Effector memory CD8-positive, alpha-beta T cell (primary cell): ENCODE measurements around the gene NMNAT3.
A peak's percentile ranks its signal among the peaks of the same experiment; 100 is the strongest.

Experiments
- ATAC-seq: fragments of 150-1000 bp; cut with Tn5 transposase; replicated peaks from 2 replicates; pipeline ENCODE4 v1.10.0; 2021; ENCODE audit warnings: mild to moderate bottlenecking, moderate library complexity
- DNase-seq, 3 experiments: peaks; one replicate each; pipeline ENCODE4 v3.0.0; 2021
- H3K27ac Mint-ChIP-seq, 2 donors: one replicate each; pipeline ENCODE4 v1.8.0; 2022; ENCODE audit warnings: mild to moderate bottlenecking in 2 of 2, mixed read lengths in 2 of 2, moderate library complexity in 2 of 2
- H3K27me3 Mint-ChIP-seq, 2 donors: one replicate each; pipeline ENCODE4 v1.8.0; 2022; ENCODE audit warnings: mixed read lengths in 2 of 2
- H3K36me3 Mint-ChIP-seq: one replicate; pipeline ENCODE4 v1.8.0; 2022; ENCODE audit warnings: mild to moderate bottlenecking, moderate library complexity, mixed read lengths; ENCODE audit not compliant: insufficient read depth
- H3K4me1 Mint-ChIP-seq, 2 donors: one replicate each; pipeline ENCODE4 v1.8.0; 2022; ENCODE audit warnings: low read depth in 2 of 2, mixed read lengths in 2 of 2
- H3K4me3 Mint-ChIP-seq, 2 donors: one replicate each; pipeline ENCODE4 v1.8.0; 2022; ENCODE audit warnings: mild to moderate bottlenecking in 2 of 2, mixed read lengths in 2 of 2, moderate library complexity in 2 of 2
- H3K9me3 Mint-ChIP-seq, 2 donors: one replicate each; pipeline ENCODE4 v1.8.0; 2022; ENCODE audit warnings: mixed read lengths in 2 of 2

NMNAT3 gene

GRCh38 chr3:139670196-139670595, 7.6 kb downstream of the NMNAT3 start:
- no peak for DNase-seq
- Mint-ChIP-seq H3K36me3 (no peaks in the 10 kb centered on the region), H3K27me3 (peaks cover 0 to 8% of the 10 kb centered on the region in 2 donors), H3K4me3 (no peak overlapping the region), H3K27ac (no peak overlapping the region), H3K4me1 (no peaks in the 10 kb centered on the region), H3K9me3 (no peaks in the 10 kb centered on the region)
- no peak for ATAC-seq

DNA sequence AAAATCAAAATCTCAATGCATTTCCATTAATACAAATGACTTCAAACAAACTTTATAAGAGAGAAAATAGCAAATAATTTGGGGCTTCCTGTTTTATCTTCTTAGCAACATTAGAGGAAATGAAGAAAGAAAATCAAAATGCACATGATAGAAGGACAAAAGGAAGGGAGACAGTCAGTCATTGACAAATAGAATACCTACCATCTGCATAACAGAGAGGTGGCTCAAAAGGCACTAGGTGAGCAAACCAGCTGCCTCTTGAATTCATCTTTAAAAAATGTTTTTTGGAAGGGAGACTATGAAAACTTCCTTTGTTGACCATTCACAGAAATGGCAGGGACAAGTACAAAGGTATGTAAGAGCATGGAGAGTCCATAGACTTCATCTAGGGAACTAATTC, 9.4 kb downstream of the NMNAT3 start:
- no peaks in the 10 kb centered on the region for H3K4me1 Mint-ChIP-seq
- H3K27me3 Mint-ChIP-seq, result no peaks in the 10 kb centered on the region
- no peak for ATAC-seq
- H3K4me3 Mint-ChIP-seq, result no peak overlapping the region
- no peaks in the 10 kb centered on the region for H3K36me3 Mint-ChIP-seq
- no peaks in the 10 kb centered on the region for H3K9me3 Mint-ChIP-seq
- no peak for DNase-seq
- no peak overlapping the region for H3K27ac Mint-ChIP-seq

DNA sequence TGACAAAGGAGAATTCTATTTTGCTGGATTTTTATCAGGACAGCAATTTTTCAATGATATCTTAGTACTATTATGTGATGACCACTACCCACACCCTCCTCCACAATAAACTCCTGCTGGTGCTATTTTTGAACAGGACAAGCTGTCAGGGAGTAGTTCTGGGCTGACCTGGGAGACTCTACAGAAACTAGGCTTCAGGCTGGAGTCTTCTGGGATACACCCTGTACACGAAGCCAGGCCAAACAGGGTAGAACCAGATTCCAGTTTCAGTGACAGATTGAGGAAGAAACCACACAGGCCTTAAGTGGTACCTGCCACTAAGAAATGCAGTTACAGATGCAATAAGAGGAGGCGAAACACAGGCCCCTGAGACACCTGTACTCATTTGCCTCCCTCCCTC, 12.8 kb downstream of the NMNAT3 start:
- no peak for DNase-seq
- no peaks in the 10 kb centered on the region for H3K9me3 Mint-ChIP-seq
- no peak overlapping the region for H3K27ac Mint-ChIP-seq
- no peaks in the 10 kb centered on the region for H3K27me3 Mint-ChIP-seq
- no peak overlapping the region for H3K4me3 Mint-ChIP-seq
- no peaks in the 10 kb centered on the region for H3K36me3 Mint-ChIP-seq
- no peaks in the 10 kb centered on the region for H3K4me1 Mint-ChIP-seq
- ATAC-seq, result no peak

DNA sequence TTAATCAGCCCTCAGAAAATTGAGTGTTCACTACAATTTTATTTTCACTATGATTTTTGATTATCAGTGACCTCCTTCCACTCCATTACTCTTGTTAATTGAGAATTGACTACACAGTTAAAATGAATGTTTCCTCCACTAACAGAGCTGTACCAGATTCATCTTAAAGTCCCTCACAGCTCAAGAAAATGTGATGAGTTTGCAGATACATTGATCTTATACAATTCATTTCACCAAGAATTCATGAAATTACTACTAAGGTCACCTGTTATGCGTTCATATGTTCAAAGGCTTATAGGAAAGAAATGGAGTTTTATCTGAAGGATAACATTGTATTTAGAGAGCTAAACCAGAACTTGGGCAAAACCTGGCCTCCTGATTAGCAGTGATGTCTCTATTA, 17.5 kb downstream of the NMNAT3 start:
- H3K9me3 Mint-ChIP-seq, result no peaks in the 10 kb centered on the region
- DNase-seq (no peak), ATAC-seq (no peak)
- no peak overlapping the region for H3K27ac Mint-ChIP-seq
- no peaks in the 10 kb centered on the region for H3K4me1 Mint-ChIP-seq
- H3K36me3 Mint-ChIP-seq, result no peaks in the 10 kb centered on the region
- no peaks in the 10 kb centered on the region for H3K27me3 Mint-ChIP-seq
- no peak overlapping the region for H3K4me3 Mint-ChIP-seq

DNA sequence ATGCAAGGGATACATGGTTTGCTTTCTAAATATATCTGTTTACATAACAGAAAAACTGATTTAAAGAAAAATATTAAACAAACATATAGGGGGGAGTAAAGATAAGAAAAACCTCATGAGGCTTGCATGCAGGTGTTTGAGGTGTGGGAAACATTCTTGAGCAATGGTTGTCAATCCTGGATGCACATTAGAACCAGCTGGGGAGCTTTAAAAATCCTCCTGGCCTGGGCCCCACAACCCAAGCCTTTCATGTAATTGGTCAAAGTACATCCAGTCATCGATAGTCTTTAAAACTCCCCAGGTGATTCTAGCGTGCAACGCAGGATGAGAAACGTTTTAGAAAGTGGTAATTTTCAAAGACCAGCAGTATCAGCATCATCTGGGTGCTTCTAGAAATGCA, 18.3 kb downstream of the NMNAT3 start:
- ATAC-seq (no peak), DNase-seq (no peak)
- H3K27me3 Mint-ChIP-seq, result no peaks in the 10 kb centered on the region
- H3K9me3 Mint-ChIP-seq, result no peaks in the 10 kb centered on the region
- no peak overlapping the region for H3K27ac Mint-ChIP-seq
- H3K36me3 Mint-ChIP-seq, result no peaks in the 10 kb centered on the region
- no peaks in the 10 kb centered on the region for H3K4me1 Mint-ChIP-seq
- H3K4me3 Mint-ChIP-seq, result no peak overlapping the region

DNA sequence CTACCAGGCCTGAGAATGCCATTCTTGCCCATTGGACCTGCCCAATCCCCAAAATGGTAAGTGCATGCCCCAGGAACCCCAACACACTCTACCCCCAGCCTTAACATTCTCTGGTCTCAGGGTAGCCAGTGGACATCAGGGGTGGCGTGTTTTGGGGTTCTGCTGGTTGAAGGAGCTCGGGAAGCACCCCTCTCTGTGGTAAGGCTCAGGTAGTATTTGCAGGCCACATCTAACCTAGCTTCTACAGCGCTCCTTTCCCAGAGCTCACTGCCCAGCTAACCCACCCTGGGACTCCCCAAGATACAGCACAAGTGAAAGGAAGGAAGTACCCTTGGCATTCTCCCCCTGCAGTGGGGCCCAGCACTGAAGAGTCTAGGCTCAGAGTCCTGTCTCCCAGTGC, 19.8 kb downstream of the NMNAT3 start:
- ATAC-seq (no peak), DNase-seq (no peak)
- Mint-ChIP-seq H3K9me3 (no peaks in the 10 kb centered on the region), H3K36me3 (no peaks in the 10 kb centered on the region), H3K27ac (no peak overlapping the region), H3K4me1 (no peaks in the 10 kb centered on the region), H3K4me3 (no peak overlapping the region), H3K27me3 (no peaks in the 10 kb centered on the region)

GRCh38 chr3:139657434-139657833, 20.3 kb downstream of the NMNAT3 start:
- H3K9me3 Mint-ChIP-seq, result no peaks in the 10 kb centered on the region
- no peaks in the 10 kb centered on the region for H3K4me1 Mint-ChIP-seq
- no peak for ATAC-seq
- no peak for DNase-seq
- H3K36me3 Mint-ChIP-seq, result no peaks in the 10 kb centered on the region
- no peaks in the 10 kb centered on the region for H3K27me3 Mint-ChIP-seq
- no peak overlapping the region for H3K27ac Mint-ChIP-seq
- no peak overlapping the region for H3K4me3 Mint-ChIP-seq

- H3K27ac Mint-ChIP-seq, result no peak overlapping the region
Observed at GRCh38 chr3:139655909-139656595, 21.7 kb downstream of the NMNAT3 start.

GRCh38 chr3:139654637-139655365, 23.0 kb downstream of the NMNAT3 start:
- DNase-seq (no peak), ATAC-seq (no peak)
- no peak overlapping the region for H3K27ac Mint-ChIP-seq
- no peaks in the 10 kb centered on the region for H3K36me3 Mint-ChIP-seq
- H3K9me3 Mint-ChIP-seq, result no peaks in the 10 kb centered on the region
- no peak overlapping the region for H3K4me3 Mint-ChIP-seq
- H3K27me3 Mint-ChIP-seq, result no peaks in the 10 kb centered on the region
- H3K4me1 Mint-ChIP-seq, result no peaks in the 10 kb centered on the region

More at GRCh38 chr3:139655909-139656595, 21.7 kb downstream of the NMNAT3 start:
- Mint-ChIP-seq H3K27me3 (no peaks in the 10 kb centered on the region), H3K36me3 (no peaks in the 10 kb centered on the region), H3K4me3 (no peak overlapping the region), H3K4me1 (no peaks in the 10 kb centered on the region), H3K9me3 (no peaks in the 10 kb centered on the region)
- DNase-seq (no peak), ATAC-seq (no peak)

DNA sequence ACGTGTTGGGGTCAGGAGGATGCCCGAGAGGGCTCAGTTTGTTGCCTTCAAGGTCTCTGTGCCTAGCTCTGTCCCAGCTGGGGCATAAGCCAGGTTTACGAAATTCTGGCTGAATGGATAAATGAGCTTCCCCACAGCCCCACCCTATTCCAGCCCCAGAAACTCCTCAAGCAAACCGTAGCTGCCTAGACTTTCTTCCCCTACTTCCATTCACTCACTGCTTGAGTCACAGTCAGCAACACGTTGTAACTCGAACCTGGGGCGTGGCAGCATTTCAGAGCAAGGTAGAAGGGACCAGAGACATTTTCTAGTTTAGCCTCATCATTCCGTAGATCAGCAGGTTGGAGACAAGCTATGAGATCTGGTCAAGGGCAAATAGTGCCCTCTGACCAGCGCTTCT, 24.2 kb downstream of the NMNAT3 start:
- Mint-ChIP-seq H3K4me1 (no peaks in the 10 kb centered on the region), H3K9me3 (no peaks in the 10 kb centered on the region), H3K27ac (no peak overlapping the region), H3K36me3 (no peaks in the 10 kb centered on the region), H3K27me3 (no peaks in the 10 kb centered on the region), H3K4me3 (no peak overlapping the region)
- DNase-seq (no peak), ATAC-seq (no peak)

- Mint-ChIP-seq H3K27ac (no peak overlapping the region), H3K36me3 (no peaks in the 10 kb centered on the region)
Observed at GRCh38 chr3:139652561-139652960, 25.2 kb downstream of the NMNAT3 start.

DNA sequence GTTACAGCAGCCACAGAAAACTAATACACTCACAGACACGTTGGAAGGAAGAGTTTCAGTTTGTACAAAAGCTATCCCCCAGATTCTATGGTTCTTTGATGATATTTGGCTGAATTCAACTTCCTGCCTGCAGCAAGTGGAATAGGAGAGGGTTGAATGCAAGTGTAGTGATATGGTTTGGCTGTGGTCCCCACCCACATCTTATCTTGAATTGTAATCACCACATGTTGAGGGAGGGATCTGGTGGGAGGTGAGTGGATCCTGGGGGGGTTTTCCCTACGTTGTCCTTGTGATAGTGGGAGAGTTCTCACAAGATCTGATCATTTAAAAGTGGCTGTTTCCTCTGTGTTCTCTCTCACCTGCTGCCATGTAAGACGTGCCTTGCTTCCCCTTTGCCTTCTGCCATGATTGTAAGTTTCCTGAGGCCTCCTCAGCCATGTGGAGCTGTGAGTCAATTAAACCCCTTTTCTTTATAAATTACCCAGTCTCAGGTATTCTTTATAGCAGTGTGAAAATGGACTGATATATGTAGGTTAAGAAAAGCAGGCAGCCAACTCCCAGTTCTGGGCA, 29.8 kb downstream of the NMNAT3 start:
- Mint-ChIP-seq H3K36me3 (peaks cover 4% of the 10 kb centered on the region), H3K27ac (peak overlapping the region in 1 of 2 donors; percentile 26), H3K27me3 (no peaks in the 10 kb centered on the region), H3K4me3 (no peak overlapping the region), H3K4me1 (peaks cover 0 to 2% of the 10 kb centered on the region in 2 donors), H3K9me3 (no peaks in the 10 kb centered on the region)
- DNase-seq (no peak), ATAC-seq (no peak)

More at GRCh38 chr3:139652561-139652960, 25.2 kb downstream of the NMNAT3 start:
- Mint-ChIP-seq H3K4me1 (no peaks in the 10 kb centered on the region), H3K4me3 (no peak overlapping the region), H3K9me3 (no peaks in the 10 kb centered on the region), H3K27me3 (no peaks in the 10 kb centered on the region)
- no peak for DNase-seq
- no peak for ATAC-seq

GRCh38 chr3:139646512-139646911, 31.3 kb downstream of the NMNAT3 start:
- Mint-ChIP-seq H3K27ac (no peak overlapping the region), H3K36me3 (peaks cover 4% of the 10 kb centered on the region), H3K27me3 (no peaks in the 10 kb centered on the region), H3K4me1 (peaks cover 0 to 4% of the 10 kb centered on the region in 2 donors), H3K4me3 (no peak overlapping the region), H3K9me3 (no peaks in the 10 kb centered on the region)
- ATAC-seq (no peak), DNase-seq (no peak)

GRCh38 chr3:139642996-139643395, 34.8 kb downstream of the NMNAT3 start:
- H3K27ac Mint-ChIP-seq, result no peak overlapping the region
- H3K4me1 Mint-ChIP-seq, result peaks cover 0 to 4% of the 10 kb centered on the region in 2 donors
- no peaks in the 10 kb centered on the region for H3K27me3 Mint-ChIP-seq
- no peaks in the 10 kb centered on the region for H3K9me3 Mint-ChIP-seq
- ATAC-seq (no peak), DNase-seq (no peak)
- peaks cover 4% of the 10 kb centered on the region for H3K36me3 Mint-ChIP-seq
- H3K4me3 Mint-ChIP-seq, result no peak overlapping the region
